ENCODE data around the gene PRKG1. TPM values are rescaled to one million over a fixed set of nuclear protein-coding genes. Genes with fewer than 3 reads are reported as not detected.
"Not testable (repeated sequence)": the region's sequence is repeated elsewhere in the genome, so short reads cannot be mapped to it uniquely, and the experiment has no call there.

The PRKG1 gene
- total RNA-seq, 4 donors from 2014 or later = 1.2 to 6.5 (median 2.7) TPM

DNA sequence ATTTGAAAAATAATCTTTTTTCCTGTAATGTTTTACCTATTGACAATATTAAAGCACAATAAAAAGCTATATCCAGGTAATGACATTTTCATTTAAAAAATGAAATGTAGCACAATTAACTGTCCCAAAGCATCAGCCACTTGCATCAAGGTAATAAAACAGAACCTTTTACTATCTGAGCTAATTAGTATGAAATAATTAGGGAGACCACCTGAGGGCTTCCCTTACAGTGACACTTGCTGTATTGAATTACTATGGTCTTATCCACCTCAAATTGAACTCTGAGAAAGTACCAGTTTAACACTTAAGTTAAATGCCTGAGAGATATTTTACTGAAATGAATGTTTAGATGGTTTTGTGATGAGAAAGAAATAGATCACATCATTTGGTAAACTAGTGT, 1120.4 kb downstream of the PRKG1 start:
- Histone ChIP-seq H3K36me3 (no peaks in the 10 kb centered on the region), H3K9me3 (no peaks in the 10 kb centered on the region), H3K4me1 (no peaks in the 10 kb centered on the region), H3K27me3 (no peaks in the 10 kb centered on the region), H3K27ac (no peak overlapping the region), H3K4me3 (no peak overlapping the region)
- DNase-seq (ENCODE audit: low spot score in 2 of 2) = no peak
- TF ChIP-seq EP300 (IDR thresholded peaks at IDR 0.05) (no peak), POLR2AphosphoS5 (IDR thresholded peaks at IDR 0.05) (no peak), POLR2A (IDR thresholded peaks at IDR 0.05) (no peak)
- TF ChIP-seq, protein P1, sequence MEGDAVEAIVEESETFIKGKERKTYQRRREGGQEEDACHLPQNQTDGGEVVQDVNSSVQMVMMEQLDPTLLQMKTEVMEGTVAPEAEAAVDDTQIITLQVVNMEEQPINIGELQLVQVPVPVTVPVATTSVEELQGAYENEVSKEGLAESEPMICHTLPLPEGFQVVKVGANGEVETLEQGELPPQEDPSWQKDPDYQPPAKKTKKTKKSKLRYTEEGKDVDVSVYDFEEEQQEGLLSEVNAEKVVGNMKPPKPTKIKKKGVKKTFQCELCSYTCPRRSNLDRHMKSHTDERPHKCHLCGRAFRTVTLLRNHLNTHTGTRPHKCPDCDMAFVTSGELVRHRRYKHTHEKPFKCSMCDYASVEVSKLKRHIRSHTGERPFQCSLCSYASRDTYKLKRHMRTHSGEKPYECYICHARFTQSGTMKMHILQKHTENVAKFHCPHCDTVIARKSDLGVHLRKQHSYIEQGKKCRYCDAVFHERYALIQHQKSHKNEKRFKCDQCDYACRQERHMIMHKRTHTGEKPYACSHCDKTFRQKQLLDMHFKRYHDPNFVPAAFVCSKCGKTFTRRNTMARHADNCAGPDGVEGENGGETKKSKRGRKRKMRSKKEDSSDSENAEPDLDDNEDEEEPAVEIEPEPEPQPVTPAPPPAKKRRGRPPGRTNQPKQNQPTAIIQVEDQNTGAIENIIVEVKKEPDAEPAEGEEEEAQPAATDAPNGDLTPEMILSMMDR (IDR thresholded peaks at IDR 0.05) = no peak

DNA sequence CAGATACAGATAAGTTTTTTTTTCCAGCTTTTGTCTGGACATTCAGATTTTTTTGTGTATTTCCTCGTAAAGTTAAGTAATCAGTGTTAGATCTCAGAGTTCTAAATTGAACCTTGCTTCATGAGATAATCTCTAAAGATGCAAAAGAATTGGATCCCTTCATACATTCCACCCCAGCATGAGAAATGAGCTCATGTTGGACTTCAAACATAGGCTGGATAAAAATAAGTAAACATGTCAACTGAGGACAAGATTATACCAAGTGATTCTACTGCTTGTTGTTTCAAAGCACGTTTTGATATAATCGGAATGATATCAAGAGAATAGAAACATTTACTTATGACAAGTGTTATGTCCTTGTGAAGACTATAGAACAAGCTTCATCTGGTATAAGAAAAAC, 1122.8 kb downstream of the PRKG1 start:
- H3K4me1 ChIP-seq = no peaks in the 10 kb centered on the region
- H3K27ac ChIP-seq = no peak overlapping the region
- no peaks in the 10 kb centered on the region for H3K9me3 ChIP-seq
- H3K4me3 ChIP-seq = no peak overlapping the region
- WGBS = 63% methylated on average over 3 of the region's 3 CpGs
- no peak for TF ChIP-seq EP300 (IDR thresholded peaks at IDR 0.05)
- TF ChIP-seq POLR2A (IDR thresholded peaks at IDR 0.05) = no peak
- TF ChIP-seq, protein P1 (IDR thresholded peaks at IDR 0.05) = no peak
- TF ChIP-seq POLR2AphosphoS5 (IDR thresholded peaks at IDR 0.05) = no peak
- no peaks in the 10 kb centered on the region for H3K27me3 ChIP-seq
- no peak for DNase-seq (ENCODE audit: low spot score in 2 of 2)
- H3K36me3 ChIP-seq = no peaks in the 10 kb centered on the region

DNA sequence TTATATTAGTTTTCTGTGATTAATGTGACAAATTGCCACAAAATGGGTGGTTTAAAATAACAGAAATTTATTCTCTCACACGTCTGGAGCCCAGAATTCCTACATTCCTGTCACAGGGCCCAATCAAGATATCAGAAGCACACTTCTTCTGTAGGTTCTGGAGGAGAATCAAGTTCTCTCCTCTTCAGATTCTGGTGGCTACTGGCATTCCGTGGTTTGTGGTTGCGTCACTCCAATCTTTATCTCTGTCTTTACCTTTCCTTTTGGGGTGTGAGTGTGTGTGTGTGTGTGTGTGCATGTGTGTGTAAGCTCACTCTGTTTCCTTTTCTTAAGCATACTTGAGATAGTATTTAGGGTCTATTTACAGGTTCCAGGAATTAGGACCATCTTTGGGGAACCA, 1124.3 kb downstream of the PRKG1 start:
- Histone ChIP-seq H3K27me3 (no peaks in the 10 kb centered on the region), H3K36me3 (no peaks in the 10 kb centered on the region), H3K9me3 (no peaks in the 10 kb centered on the region), H3K4me1 (no peaks in the 10 kb centered on the region), H3K4me3 (no peak overlapping the region), H3K27ac (no peak overlapping the region)
- TF ChIP-seq EP300 (IDR thresholded peaks at IDR 0.05) (no peak), POLR2AphosphoS5 (IDR thresholded peaks at IDR 0.05) (no peak), POLR2A (IDR thresholded peaks at IDR 0.05) (no peak)
- TF ChIP-seq, protein P1 (IDR thresholded peaks at IDR 0.05) = no peak
- WGBS = 54% methylated on average over 3 of the region's 3 CpGs
- no peak for DNase-seq (ENCODE audit: low spot score in 2 of 2)

DNA sequence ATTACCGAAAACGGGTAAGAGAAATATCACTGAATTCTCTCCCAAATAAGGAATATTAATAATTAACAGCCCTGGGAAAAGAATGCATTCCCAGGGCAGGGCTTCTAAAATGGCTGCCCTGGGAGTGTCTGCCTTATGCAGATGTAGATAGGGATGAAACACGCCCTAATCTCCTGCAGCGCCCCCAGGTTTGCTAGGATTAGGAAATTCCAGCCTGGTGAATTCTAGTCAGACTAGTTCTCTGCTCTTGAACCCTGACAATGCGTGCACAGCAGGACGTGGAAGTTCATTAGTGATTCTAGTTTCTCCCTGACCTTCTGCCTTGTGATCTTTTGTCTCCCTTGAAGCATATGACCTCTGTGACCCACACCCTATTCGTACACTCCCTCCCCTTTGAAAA, 1130.6 kb downstream of the PRKG1 start:
- not testable (repeated sequence) for H3K9me3 ChIP-seq; H3K4me1 ChIP-seq; H3K4me3 ChIP-seq; H3K27ac ChIP-seq; H3K36me3 ChIP-seq; H3K27me3 ChIP-seq; DNase-seq (ENCODE audit: low spot score in 2 of 2)
- 89% methylated on average over 7 of the region's 7 CpGs for WGBS

DNA sequence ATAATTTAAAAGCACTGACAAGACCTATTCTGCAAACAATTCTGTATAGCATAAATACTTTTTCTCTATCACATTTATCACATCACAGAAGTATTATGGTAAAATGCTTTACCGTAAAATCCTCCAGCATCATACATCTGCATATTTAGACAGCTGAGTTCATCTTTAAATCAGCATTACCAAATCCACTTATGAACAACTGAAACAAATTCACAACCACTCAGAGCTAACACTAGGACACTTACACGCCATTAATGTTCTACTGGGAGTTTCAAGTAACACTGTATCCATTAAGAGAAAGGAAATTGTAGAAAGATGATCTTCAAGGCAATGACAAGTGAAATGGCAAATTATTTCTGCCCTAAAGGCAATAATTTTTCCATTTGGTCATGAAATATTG, 1134.1 kb downstream of the PRKG1 start:
- DNase-seq (ENCODE audit: low spot score in 2 of 2) = no peak
- Histone ChIP-seq H3K9me3 (no peaks in the 10 kb centered on the region), H3K4me3 (no peak overlapping the region), H3K4me1 (no peaks in the 10 kb centered on the region), H3K27me3 (no peaks in the 10 kb centered on the region), H3K27ac (no peak overlapping the region), H3K36me3 (no peaks in the 10 kb centered on the region)
- 91% methylated on average over 2 of the region's 2 CpGs for WGBS
- TF ChIP-seq EP300 (IDR thresholded peaks at IDR 0.05) (no peak), POLR2AphosphoS5 (IDR thresholded peaks at IDR 0.05) (no peak), POLR2A (IDR thresholded peaks at IDR 0.05) (no peak)
- TF ChIP-seq, protein P1 (IDR thresholded peaks at IDR 0.05) = no peak

DNA sequence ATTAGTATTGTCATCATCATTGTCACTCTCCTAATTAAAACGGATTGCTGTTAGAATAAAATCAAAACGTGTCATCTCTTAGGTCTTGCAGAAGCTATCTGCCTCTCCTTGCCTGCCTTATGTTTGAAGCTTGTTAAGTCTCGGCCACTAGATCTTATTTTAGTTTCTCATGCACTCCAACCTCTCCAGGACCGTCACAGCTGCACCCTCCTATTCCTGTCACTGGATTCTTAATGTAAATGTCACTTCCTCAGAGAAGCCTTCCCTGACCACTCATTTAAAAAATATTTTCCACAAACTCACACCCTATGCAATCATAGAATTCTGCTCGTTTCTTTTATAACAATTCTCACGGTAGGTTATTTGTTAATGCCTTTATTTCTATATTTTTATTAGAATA, 1135.9 kb downstream of the PRKG1 start:
- Histone ChIP-seq H3K36me3 (no peaks in the 10 kb centered on the region), H3K27ac (no peak overlapping the region), H3K9me3 (no peaks in the 10 kb centered on the region), H3K4me1 (no peaks in the 10 kb centered on the region), H3K4me3 (no peak overlapping the region), H3K27me3 (no peaks in the 10 kb centered on the region)
- TF ChIP-seq POLR2A (IDR thresholded peaks at IDR 0.05) = no peak
- no peak for DNase-seq (ENCODE audit: low spot score in 2 of 2)
- 85% methylated on average over 6 of the region's 6 CpGs for WGBS
